H1 (cell line): ENCODE data around the gene LHX8. TPM values are rescaled to one million over a fixed set of nuclear protein-coding genes. Genes with fewer than 3 reads are reported as not detected.

Source experiments
- CTBP2 ChIP-seq: IDR thresholded peaks from 2 replicates; pipeline ENCODE4 v1.7.0; 2011; ENCODE audit warnings: borderline replicate concordance, mild to moderate bottlenecking, moderate library complexity, mixed read lengths, low read length; ENCODE audit not compliant: insufficient read depth, insufficient read length
- GABPA ChIP-seq: IDR thresholded peaks from 2 replicates; pipeline ENCODE4 v1.6.1; 2011; ENCODE audit warnings: mild to moderate bottlenecking, low read length, moderate library complexity, borderline replicate concordance; ENCODE audit not compliant: insufficient read depth
- HDAC2 ChIP-seq, 2 experiments: fragments of 300-600 bp in 1 of 2; sonication (generic) in 1 of 2; IDR thresholded peaks; 2 replicates each; pipeline ENCODE4 v1.6.1; 2011 to 2012; ENCODE audit warnings: low read depth in 2 of 2, low read length in 2 of 2, mild to moderate bottlenecking in 2 of 2, moderate library complexity in 2 of 2, borderline replicate concordance in 1 of 2, inconsistent platforms in 1 of 2
- SIN3A ChIP-seq, 2 experiments: IDR thresholded peaks in 1 of 2; conservative IDR thresholded peaks in 1 of 2; 2 replicates each; pipeline ENCODE4 v1.6.1; 2011 to 2012; ENCODE audit warnings: low read length in 2 of 2, improper control_type of control experiment in 1 of 2, low read depth in 1 of 2, mild to moderate bottlenecking in 1 of 2
- TAF7 ChIP-seq: optimal IDR thresholded peaks from 2 replicates; pipeline ENCODE3; 2011; ENCODE audit warnings: low read depth, mild to moderate bottlenecking, inconsistent platforms, low read length, moderate library complexity, borderline replicate concordance
- polyA plus RNA-seq, 7 experiments: library from polyadenylated mRNA; depleted of rRNA in 3 of 7; stranded (reverse) in 5 of 7; unstranded in 2 of 7; fragments of >200 nt in 5 of 7; fragments of 200-250 nt in 2 of 7; gene quantifications; 1 replicate in 5 of 7; 2 replicates in 1 of 7; 4 replicates in 1 of 7; pipeline versions ENCODE4 v1.2.1 to v1.2.3, GENCODE V29; 2011 to 2013; ENCODE audit warnings: missing spikeins in 2 of 7, mixed read lengths in 2 of 7
- total RNA-seq: library from RNA; stranded (reverse); fragmentation: NEBNext Ultra II Directional; extraction: Animal tissue kit (Norgen Biotek cat#: 25700); gene quantifications from 2 replicates; pipeline ENCODE4 v1.2.1, GENCODE V29; 2021

The LHX8 gene
- total and polyA plus RNA-seq, 2 of the 8 experiments (the other 6 are each of a cell fraction or from before 2014, with no cell fraction given), result 0.50 to 1.2 TPM

DNA sequence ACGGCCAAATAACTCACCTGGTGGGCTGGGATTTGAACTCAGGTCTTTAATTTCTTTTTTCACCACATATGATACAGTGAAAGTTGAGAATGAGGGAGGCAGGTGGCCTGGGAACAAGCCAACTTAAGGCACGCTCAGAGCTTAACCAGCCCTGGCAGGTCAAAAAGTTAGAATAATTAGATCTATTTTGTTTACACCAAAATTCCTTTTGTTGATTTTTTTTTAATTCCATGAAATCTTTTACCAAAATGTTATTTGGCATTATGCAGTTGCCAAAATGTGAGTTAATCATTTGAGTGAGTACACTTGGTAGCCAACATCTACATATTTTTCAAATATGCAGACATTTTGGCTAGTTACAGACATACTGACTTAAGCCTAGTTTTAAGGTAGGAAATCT, 36.8 kb downstream of the LHX8 start (continued):
- TF ChIP-seq SIN3A (conservative IDR thresholded peaks at IDR 0.05 in 1 of 2, IDR thresholded peaks at IDR 0.05 in 1 of 2; ENCODE audit: low read depth in 1 of 2, low read length in 2 of 2) (no peak), CTBP2 (no peak), HDAC2 (IDR thresholded peaks at IDR 0.05; ENCODE audit: borderline replicate concordance in 1 of 2, low read depth in 2 of 2, low read length in 2 of 2) (no peak), GABPA (no peak), TAF7 (no peak)
